ENCODE results near the gene PPIL1.

Gene PPIL1

DNA sequence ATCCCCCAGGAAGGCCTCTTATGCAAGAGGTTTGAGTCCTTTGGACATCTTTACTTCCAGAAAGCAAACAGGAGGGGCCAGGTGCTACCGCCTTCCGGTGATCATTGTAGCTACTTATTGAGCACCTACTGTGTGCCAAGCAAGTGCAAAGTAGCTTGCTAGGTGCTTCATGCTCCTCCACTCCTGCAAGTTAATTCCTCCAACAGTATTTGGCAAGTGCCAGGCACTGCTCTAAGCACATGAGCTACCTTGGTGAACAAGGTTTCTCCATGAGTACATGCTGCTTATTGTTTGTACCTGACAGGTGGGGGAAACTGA lies 37.6 kb downstream of the PPIL1 start:
- Histone ChIP-seq H3K4me3 (ENCODE audit: low read depth, low read length, poor library complexity, severe bottlenecking) (no peak overlapping the region), H3F3A (ENCODE audit: insufficient read depth, low read length) (no peaks in the 10 kb centered on the region), H2AFZ (ENCODE audit: low read length) (no peak overlapping the region), H3K4me2 (ENCODE audit: low read length) (no peak overlapping the region), H3K27ac (ENCODE audit: low read depth, low read length, poor library complexity, severe bottlenecking) (no peak overlapping the region), H4K20me1 (ENCODE audit: insufficient read depth, low read length) (no peaks in the 10 kb centered on the region), H3K36me3 (ENCODE audit: insufficient read depth, low read length) (no peaks in the 10 kb centered on the region; the same call in 1 of the 2 replicates), H3K27me3 (ENCODE audit: insufficient read depth, low read length) (peaks cover 9% of the 10 kb centered on the region; the same call in 1 of the 2 replicates), H3K79me2 (ENCODE audit: insufficient read depth, low read length) (no peaks in the 10 kb centered on the region), H3K9me2 (ENCODE audit: low read depth, low read length) (no peaks in the 10 kb centered on the region), H3K4me1 (ENCODE audit: insufficient read depth, low read length, severe bottlenecking) (peaks cover 11% of the 10 kb centered on the region), H3K9me3 (ENCODE audit: low read length) (peaks cover 7% of the 10 kb centered on the region), H3K9ac (ENCODE audit: low read length) (no peak overlapping the region)
- TF ChIP-seq EZH2 (IDR thresholded peaks at IDR 0.05; ENCODE audit: borderline replicate concordance, low read length), result no peak
- no peak for TF ChIP-seq CTCF (IDR thresholded peaks at IDR 0.05; ENCODE audit: low read length)

- Histone ChIP-seq H3F3A (ENCODE audit: insufficient read depth, low read length) (no peaks in the 10 kb centered on the region), H3K4me1 (ENCODE audit: insufficient read depth, low read length, severe bottlenecking) (peaks cover 11% of the 10 kb centered on the region), H3K27ac (ENCODE audit: low read depth, low read length, poor library complexity, severe bottlenecking) (no peak overlapping the region), H4K20me1 (ENCODE audit: insufficient read depth, low read length) (no peaks in the 10 kb centered on the region), H3K4me2 (ENCODE audit: low read length) (no peak overlapping the region), H3K9me2 (ENCODE audit: low read depth, low read length) (no peaks in the 10 kb centered on the region), H3K36me3 (ENCODE audit: insufficient read depth, low read length) (no peaks in the 10 kb centered on the region; the same call in 1 of the 2 replicates), H3K79me2 (ENCODE audit: insufficient read depth, low read length) (no peaks in the 10 kb centered on the region), H2AFZ (ENCODE audit: low read length) (no peak overlapping the region), H3K27me3 (ENCODE audit: insufficient read depth, low read length) (peaks cover 9% of the 10 kb centered on the region; the same call in 1 of the 2 replicates), H3K9me3 (ENCODE audit: low read length) (peaks cover 7% of the 10 kb centered on the region), H3K9ac (ENCODE audit: low read length) (no peak overlapping the region), H3K4me3 (ENCODE audit: low read depth, low read length, poor library complexity, severe bottlenecking) (no peak overlapping the region)
- TF ChIP-seq CTCF (IDR thresholded peaks at IDR 0.05; ENCODE audit: low read length) (peak; percentile 41), EZH2 (IDR thresholded peaks at IDR 0.05; ENCODE audit: borderline replicate concordance, low read length) (no peak)
These were observed 38.2 kb downstream of the PPIL1 start for GRCh38 chr6:36836111-36837021.

DNA sequence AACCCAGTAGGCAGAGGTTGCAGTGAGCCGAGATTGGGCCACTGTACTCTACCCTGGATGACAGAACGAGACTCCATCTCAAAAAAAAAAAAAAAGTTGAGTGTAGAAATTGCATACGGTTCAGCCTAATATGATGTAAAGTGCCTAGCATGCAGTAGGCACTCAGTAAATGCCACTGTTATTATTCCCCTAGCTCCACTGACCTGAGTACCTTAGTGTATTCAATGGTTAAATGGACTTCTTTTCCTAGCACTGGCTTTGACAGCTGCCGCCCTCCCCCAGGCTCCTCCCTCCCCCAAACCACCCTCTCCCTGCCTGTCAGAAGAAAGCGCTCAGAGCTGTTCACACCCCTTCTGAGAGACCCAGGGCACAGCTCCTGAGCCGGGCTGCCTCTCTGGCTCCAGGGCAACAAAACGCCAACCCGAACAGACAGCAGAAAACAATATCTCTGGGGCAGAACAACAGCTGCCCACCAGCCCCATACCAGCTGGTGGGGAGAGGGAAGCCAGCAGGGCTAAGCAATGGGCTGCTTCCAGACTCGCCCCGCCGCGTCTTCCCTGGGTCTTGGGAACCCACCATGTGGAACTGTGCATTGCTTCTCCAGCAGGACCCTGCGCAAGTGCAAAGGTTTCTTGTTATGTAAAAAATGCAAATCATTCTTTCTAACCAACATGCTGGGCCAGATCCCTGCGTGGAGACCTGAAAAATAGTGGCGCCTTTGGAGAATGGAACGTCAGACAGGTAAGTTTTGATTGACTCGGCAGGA lies 39.8 kb downstream of the PPIL1 start:
- Histone ChIP-seq H3K9ac (ENCODE audit: low read length) (no peak overlapping the region), H3K4me3 (ENCODE audit: low read depth, low read length, poor library complexity, severe bottlenecking) (no peak overlapping the region), H3K9me3 (ENCODE audit: low read length) (peaks cover 7% of the 10 kb centered on the region), H3F3A (ENCODE audit: insufficient read depth, low read length) (no peaks in the 10 kb centered on the region), H3K36me3 (ENCODE audit: insufficient read depth, low read length) (no peaks in the 10 kb centered on the region; the same call in 1 of the 2 replicates), H2AFZ (ENCODE audit: low read length) (no peak overlapping the region), H3K27ac (ENCODE audit: low read depth, low read length, poor library complexity, severe bottlenecking) (no peak overlapping the region), H3K79me2 (ENCODE audit: insufficient read depth, low read length) (no peaks in the 10 kb centered on the region), H3K27me3 (ENCODE audit: insufficient read depth, low read length) (peaks cover 9% of the 10 kb centered on the region; the same call in 1 of the 2 replicates), H3K4me2 (ENCODE audit: low read length) (no peak overlapping the region), H4K20me1 (ENCODE audit: insufficient read depth, low read length) (no peaks in the 10 kb centered on the region), H3K9me2 (ENCODE audit: low read depth, low read length) (no peaks in the 10 kb centered on the region), H3K4me1 (ENCODE audit: insufficient read depth, low read length, severe bottlenecking) (peaks cover 3% of the 10 kb centered on the region)
- no peak for TF ChIP-seq CTCF (IDR thresholded peaks at IDR 0.05; ENCODE audit: low read length)
- no peak for TF ChIP-seq EZH2 (IDR thresholded peaks at IDR 0.05; ENCODE audit: borderline replicate concordance, low read length)
